Retinal pigment epithelial cell (primary cell): ENCODE results near the gene CEP131.

Experiments used
- DNase-seq: peaks from one replicate; pipeline ENCODE4 v3.0.0-alpha.2; 2010; ENCODE audit warnings: low read depth
- H3K4me3 ChIP-seq: 2 replicates; pipeline ENCODE4 v1.5.1; 2011; ENCODE audit warnings: mild to moderate bottlenecking, low read length, control low read depth, moderate library complexity
- TF ChIP-seq, protein P1 (sequence below): conservative IDR thresholded peaks from 2 replicates; pipeline ENCODE4 v1.5.1; 2011; ENCODE audit warnings: low read depth, low read length, control low read depth, inconsistent platforms

Gene CEP131

DNA sequence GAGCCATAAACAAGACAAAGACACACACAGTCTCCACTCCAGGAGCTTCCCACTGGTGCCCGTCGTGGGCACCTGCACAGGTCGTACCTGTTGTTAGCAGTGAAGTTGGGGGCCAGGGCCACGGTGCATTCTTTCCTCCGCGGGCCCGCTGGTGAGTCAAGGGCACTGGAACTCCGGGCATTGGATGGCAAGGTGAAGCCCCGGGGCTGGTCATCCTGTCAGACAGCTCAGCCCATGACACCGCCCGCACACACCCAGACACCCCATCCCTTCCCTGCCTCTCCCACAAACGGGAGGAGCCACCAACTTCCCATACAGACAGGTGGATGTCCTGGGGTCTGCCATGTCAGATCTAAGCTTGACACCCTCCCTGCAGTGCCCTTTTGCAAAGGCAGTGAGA lies 16.1 kb downstream of the CEP131 start:
- TF ChIP-seq, protein P1, sequence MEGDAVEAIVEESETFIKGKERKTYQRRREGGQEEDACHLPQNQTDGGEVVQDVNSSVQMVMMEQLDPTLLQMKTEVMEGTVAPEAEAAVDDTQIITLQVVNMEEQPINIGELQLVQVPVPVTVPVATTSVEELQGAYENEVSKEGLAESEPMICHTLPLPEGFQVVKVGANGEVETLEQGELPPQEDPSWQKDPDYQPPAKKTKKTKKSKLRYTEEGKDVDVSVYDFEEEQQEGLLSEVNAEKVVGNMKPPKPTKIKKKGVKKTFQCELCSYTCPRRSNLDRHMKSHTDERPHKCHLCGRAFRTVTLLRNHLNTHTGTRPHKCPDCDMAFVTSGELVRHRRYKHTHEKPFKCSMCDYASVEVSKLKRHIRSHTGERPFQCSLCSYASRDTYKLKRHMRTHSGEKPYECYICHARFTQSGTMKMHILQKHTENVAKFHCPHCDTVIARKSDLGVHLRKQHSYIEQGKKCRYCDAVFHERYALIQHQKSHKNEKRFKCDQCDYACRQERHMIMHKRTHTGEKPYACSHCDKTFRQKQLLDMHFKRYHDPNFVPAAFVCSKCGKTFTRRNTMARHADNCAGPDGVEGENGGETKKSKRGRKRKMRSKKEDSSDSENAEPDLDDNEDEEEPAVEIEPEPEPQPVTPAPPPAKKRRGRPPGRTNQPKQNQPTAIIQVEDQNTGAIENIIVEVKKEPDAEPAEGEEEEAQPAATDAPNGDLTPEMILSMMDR, result no peak
- no peak for DNase-seq
- H3K4me3 ChIP-seq, result no peak overlapping the region

DNA sequence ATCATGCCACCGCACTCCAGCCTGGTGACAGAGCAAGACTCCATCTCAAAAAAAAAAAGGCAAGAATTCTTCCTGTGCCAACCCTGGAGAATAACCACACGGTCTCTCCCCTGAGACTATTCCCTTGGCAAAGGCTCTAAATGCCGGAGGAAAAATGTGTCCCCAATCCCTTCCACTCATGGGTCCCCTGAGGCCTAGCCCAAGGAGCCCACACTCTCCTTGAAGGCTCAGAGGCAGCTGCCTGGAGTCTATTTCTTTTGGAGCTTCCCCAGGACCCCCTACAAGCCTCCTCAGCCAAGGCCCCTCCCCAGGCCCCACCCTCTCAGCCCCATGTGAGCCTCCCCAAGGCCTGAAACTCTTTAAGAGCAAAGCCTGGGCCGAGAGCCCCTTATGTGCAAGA lies 16.6 kb downstream of the CEP131 start:
- no peak overlapping the region for H3K4me3 ChIP-seq
- TF ChIP-seq, protein P1, result no peak
- no peak for DNase-seq

DNA sequence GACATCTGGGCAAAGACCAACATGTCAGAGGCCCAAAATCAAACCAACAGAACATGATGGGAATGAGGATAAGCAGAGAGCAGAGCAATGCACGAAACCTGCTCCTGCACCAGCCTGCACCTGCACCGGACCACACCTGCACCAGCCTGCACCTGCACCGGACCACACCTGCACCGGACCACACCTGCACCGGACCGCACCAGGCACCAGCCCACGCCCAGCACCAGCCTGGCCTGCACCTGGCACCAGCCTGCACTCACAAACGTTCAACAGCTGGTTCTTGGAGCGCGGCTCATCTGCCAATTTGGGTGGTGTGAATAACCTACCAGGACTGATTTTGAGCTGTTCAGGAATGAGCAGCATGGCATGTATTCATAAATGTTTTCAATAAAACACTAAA lies 18.2 kb downstream of the CEP131 start:
- DNase-seq, result no peak
- TF ChIP-seq, protein P1, result no peak
- H3K4me3 ChIP-seq, result no peak overlapping the region

- TF ChIP-seq, protein P1, result no peak
- no peak overlapping the region for H3K4me3 ChIP-seq
- no peak for DNase-seq
Measured at GRCh38 chr17:81203136-81203535, 19.6 kb downstream of the CEP131 start.

- TF ChIP-seq, protein P1, result no peak
- no peak for DNase-seq
- H3K4me3 ChIP-seq, result no peak overlapping the region
Measured at GRCh38 chr17:81202318-81202717, 20.4 kb downstream of the CEP131 start.

DNA sequence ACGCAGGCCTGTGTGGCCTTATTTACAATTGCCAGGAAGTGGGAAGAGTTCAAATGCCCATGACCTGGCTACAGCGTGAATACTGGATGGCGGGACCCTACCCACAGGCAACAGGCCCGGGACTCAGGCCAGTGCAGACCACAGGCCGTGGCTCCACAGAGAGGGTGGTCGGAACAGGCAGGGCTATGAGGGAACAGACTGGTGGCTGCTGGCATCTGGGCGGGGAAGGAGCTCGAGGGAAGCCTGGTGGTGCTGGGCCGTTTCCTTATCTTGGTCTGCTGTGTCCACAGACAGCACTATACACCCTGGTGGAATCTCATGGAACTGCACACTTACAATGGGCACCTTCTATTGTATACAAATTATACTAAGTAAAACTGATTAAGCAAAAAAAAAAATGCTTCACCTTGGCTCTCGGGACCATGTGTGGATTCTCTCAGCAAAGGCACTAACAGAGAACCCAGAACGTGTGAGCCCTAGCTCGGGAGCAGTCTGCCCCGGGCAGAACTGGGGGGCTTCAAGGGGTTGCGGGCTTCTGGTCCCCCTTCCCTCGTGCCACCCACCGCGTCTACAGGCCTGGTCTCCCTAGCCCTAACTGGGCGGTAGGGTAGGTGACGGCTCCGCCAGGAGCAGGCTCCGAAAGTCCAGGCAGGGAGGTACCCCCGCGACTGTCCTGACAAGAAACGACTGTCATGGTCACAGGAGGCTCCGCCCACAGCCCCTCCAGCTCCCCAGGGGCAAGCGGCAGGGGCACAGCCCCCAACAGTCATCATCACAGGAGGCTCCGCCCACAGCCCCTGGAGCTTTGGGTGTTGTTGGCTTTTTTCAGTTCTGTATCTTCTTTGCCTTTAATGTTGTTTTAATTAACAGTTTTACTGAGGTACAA lies 21.8 kb downstream of the CEP131 start:
- no peak overlapping the region for H3K4me3 ChIP-seq
- peak; percentile 37 for DNase-seq
- TF ChIP-seq, protein P1, result peak; percentile 75

- DNase-seq, result no peak
- TF ChIP-seq, protein P1, result no peak
- H3K4me3 ChIP-seq, result no peak overlapping the region
Measured at GRCh38 chr17:81200201-81200600, 22.6 kb downstream of the CEP131 start.
